Adrenal gland (tissue), 12 donors: Measurements from ENCODE around the gene S100A6. TPM values are rescaled to one million over a fixed set of nuclear protein-coding genes. Genes with fewer than 3 reads are reported as not detected.

Experiments used
- DNase-seq, 7 donors: peaks; one replicate each; pipeline ENCODE4 v3.0.0-alpha.2; 2019 to 2020
- H3K27ac ChIP-seq, 5 donors: fragments of 200-600 bp; sonication (generic) in 4 of 5; 1 replicate in 3 of 5; 2 replicates in 2 of 5; pipeline versions ENCODE4 v1.5.1 to v1.8.0; 2016 to 2020; ENCODE audit warnings: mild to moderate bottlenecking in 1 of 5
- H3K27me3 ChIP-seq: fragments of 200-600 bp; 2 replicates; pipeline ENCODE4 v1.8.0; 2021
- H3K36me3 ChIP-seq, 2 donors: fragments of 200-600 bp; replicated peaks in 1 of 2; 1 replicate in 1 of 2; 2 replicates in 1 of 2; pipeline versions ENCODE4 v1.5.1 to v1.8.0; 2018 to 2022
- H3K4me1 ChIP-seq, 2 donors: fragments of 200-600 bp; replicated peaks in 1 of 2; 1 replicate in 1 of 2; 2 replicates in 1 of 2; pipeline versions ENCODE4 v1.5.1 to v1.8.0; 2018 to 2021
- H3K4me3 ChIP-seq, 4 donors: fragments of 200-600 bp; sonication (generic) in 3 of 4; one replicate each; pipeline ENCODE4 v1.5.1; 2016 to 2018
- H3K9me3 ChIP-seq, 3 donors: fragments of 200-600 bp; sonication (generic) in 1 of 3; replicated peaks in 1 of 3; 1 replicate in 2 of 3; 2 replicates in 1 of 3; pipeline versions ENCODE4 v1.5.1 to v1.8.0; 2016 to 2021
- POLR2A ChIP-seq, 2 donors: fragments of 450-650 bp; IDR thresholded peaks; one replicate each; pipeline ENCODE4 v1.6.1; 2017; ENCODE audit warnings: antibody characterized with exemption in 2 of 2, mild to moderate bottlenecking in 2 of 2, moderate library complexity in 1 of 2
- WGBS, 4 donors: extraction: QIAGEN DNeasy Blood & Tissue Kit in 2 of 4; methylation state at CpG; one replicate each; pipeline versions ENCODE4 v1.1.5 to v1.1.7; 2013 to 2017; 5-methylcytosine and 5-hydroxymethylcytosine counted together
- intact Hi-C, 2 donors: fragments of 100-400 bp; cut with DNase I; formaldehyde crosslinking; loops; one replicate each; pipeline versions ENCODE4 v1.14.1 to v1.15.0; 2022 to 2023
- polyA plus RNA-seq, 3 donors: library from polyadenylated mRNA; stranded (reverse); fragments of 200-250 nt in 2 of 3; fragments of 350-450 nt in 1 of 3; fragmentation: Illumina TruSeq in 1 of 3; extraction: RNeasy Lipid Tissue Mini Kit (QIAGEN cat#74804) in 1 of 3; gene quantifications; one replicate each; pipeline ENCODE4 v1.2.3, GENCODE V29; 2013 to 2014
- total RNA-seq, 9 donors: library from RNA; depleted of rRNA in 4 of 9; stranded (reverse); fragments of >200 nt in 4 of 9; fragments of 120-200 nt in 1 of 9; fragmentation: NEBNext Ultra II Directional in 1 of 9; extraction: Animal tissue kit (Norgen Biotek cat#: 25700) in 1 of 9; gene quantifications; one replicate each; pipeline versions ENCODE4 v1.1.0 to v1.2.4, GENCODE V29; 2013 to 2023
- TF ChIP-seq, protein P1 (sequence below), 6 experiments: fragments of 450-650 bp in 4 of 6; fragments of 200-600 bp in 2 of 6; sonication (generic) in 1 of 6; IDR thresholded peaks; 1 replicate in 5 of 6; 2 replicates in 1 of 6; pipeline versions ENCODE4 v1.5.1 to v1.8.0; 2016 to 2021; ENCODE audit warnings: antibody characterized with exemption in 6 of 6, mild to moderate bottlenecking in 2 of 6, moderate library complexity in 1 of 6
- donor health status: healthy with polysubstance abuse.
- donor health status: Bipolar disorder and iron deficiency.
- donor health status: DM: yes; HTN: yes; CAD: no.
- donor health status: DM: no; HTN: no; CAD: no.
- donor health status: DM: no; HTN: no; CAD: no.
- donor health status: DM: yes; HTN: yes; CAD: no.

The S100A6 gene
- total and polyA plus RNA-seq, 12 donors = 39.4 to 4,129 (median 372) TPM

DNA sequence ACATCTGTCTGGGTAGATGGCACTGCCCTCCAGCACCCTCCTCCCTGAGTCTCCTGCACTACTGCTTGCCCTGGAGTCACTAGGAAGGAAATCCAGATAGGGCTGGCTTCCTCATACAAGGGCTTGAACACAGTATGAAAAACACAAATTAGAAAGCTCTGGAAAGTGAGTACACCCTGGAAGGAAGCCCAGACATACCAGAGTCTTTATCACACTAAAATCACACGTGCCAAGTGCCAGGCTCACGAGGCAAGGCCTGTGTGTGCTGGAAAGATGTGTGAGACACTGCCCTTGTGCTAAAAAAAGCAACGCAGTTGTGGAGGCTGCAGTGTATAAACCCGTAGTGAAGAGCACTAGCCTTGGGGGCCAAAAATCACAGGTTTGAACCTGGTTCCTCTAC lies 47.1 kb downstream of the S100A6 start:
- Histone ChIP-seq H3K27ac (peak overlapping the region in 4 of 5 donors; percentile 17 to 84 (median 62)), H3K9me3 (no peaks in the 10 kb centered on the region), H3K4me3 (no peak overlapping the region), H3K36me3 (no peaks in the 10 kb centered on the region), H3K4me1 (peaks cover 0 to 20% of the 10 kb centered on the region in 2 donors), H3K27me3 (no peaks in the 10 kb centered on the region)
- peak; percentile 66 to 88 (median 86) for DNase-seq
- intact Hi-C loops = no loop called here
- WGBS, 4 donors = 14 to 24% (median 20%) methylated on average over 4 of the region's 4 CpGs
- TF ChIP-seq, protein P1, sequence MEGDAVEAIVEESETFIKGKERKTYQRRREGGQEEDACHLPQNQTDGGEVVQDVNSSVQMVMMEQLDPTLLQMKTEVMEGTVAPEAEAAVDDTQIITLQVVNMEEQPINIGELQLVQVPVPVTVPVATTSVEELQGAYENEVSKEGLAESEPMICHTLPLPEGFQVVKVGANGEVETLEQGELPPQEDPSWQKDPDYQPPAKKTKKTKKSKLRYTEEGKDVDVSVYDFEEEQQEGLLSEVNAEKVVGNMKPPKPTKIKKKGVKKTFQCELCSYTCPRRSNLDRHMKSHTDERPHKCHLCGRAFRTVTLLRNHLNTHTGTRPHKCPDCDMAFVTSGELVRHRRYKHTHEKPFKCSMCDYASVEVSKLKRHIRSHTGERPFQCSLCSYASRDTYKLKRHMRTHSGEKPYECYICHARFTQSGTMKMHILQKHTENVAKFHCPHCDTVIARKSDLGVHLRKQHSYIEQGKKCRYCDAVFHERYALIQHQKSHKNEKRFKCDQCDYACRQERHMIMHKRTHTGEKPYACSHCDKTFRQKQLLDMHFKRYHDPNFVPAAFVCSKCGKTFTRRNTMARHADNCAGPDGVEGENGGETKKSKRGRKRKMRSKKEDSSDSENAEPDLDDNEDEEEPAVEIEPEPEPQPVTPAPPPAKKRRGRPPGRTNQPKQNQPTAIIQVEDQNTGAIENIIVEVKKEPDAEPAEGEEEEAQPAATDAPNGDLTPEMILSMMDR (IDR thresholded peaks at IDR 0.05) = no peak
- TF ChIP-seq POLR2A (IDR thresholded peaks at IDR 0.05) = peak in 1 of 2 donors; percentile 24

DNA sequence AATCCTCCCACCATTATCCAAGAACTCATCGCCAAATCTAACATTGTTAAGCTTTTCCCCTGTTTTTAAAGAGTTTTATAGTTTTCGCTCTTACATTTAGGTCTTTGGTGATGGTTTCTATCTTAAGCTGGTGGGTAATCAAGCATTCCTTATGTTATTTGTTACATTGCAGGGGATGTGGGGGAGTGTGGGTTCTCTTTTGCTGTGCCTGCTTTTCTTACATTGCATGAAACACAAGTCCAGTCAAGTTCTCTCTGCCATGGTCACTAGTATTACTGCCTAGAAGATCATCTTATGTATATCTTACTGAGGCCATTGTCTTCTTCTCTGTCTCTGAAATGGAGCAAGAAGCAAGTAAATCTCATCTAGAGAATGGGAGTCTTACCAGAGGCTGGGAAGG lies 48.1 kb downstream of the S100A6 start:
- TF ChIP-seq, protein P1 (IDR thresholded peaks at IDR 0.05) = no peak
- no peak for TF ChIP-seq POLR2A (IDR thresholded peaks at IDR 0.05)
- WGBS, 4 donors = 94 to 98% (median 96%) methylated on average over 2 of the region's 2 CpGs
- Histone ChIP-seq H3K4me1 (peaks cover 0 to 20% of the 10 kb centered on the region in 2 donors), H3K4me3 (no peak overlapping the region), H3K36me3 (no peaks in the 10 kb centered on the region), H3K27ac (no peak overlapping the region), H3K9me3 (no peaks in the 10 kb centered on the region), H3K27me3 (no peaks in the 10 kb centered on the region)
- intact Hi-C loops = no loop called here
- no peak for DNase-seq

DNA sequence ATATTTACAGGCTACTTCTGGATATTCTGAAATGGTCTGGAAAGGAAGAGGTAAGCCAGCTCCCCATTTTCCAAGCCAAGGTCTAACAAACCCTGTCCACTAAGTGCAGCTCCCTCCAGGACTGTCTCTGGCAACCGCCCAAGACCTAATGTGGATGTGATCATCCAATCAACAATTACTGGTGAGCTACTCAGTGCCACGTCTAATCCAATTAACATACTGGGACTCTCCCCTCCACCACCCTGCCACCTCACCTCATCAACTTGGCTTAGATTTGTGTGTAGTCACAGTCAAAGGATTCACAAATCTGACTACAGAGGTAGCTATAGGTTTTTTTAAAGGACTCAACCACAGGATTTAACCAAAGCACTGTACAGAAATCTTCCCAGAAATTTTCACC lies 49.9 kb downstream of the S100A6 start:
- peak in 1 of 7 donors; percentile 74 for DNase-seq
- TF ChIP-seq POLR2A (IDR thresholded peaks at IDR 0.05) = no peak
- TF ChIP-seq, protein P1 (IDR thresholded peaks at IDR 0.05) = no peak
- WGBS, 4 donors = 67 to 88% (median 71%) methylated on average over 2 of the region's 2 CpGs
- intact Hi-C loops = no loop called here
- Histone ChIP-seq H3K36me3 (no peaks in the 10 kb centered on the region), H3K4me1 (peaks cover 0 to 13% of the 10 kb centered on the region in 2 donors), H3K27me3 (no peaks in the 10 kb centered on the region), H3K27ac (no peak overlapping the region), H3K4me3 (no peak overlapping the region), H3K9me3 (no peaks in the 10 kb centered on the region)

Other genes starting within 250 kb of the S100A6 start
- not detected for gene PGLYRP3, start 223.0 kb downstream of the S100A6 start, total RNA-seq
- not detected for gene PGLYRP3, start 223.0 kb downstream of the S100A6 start, polyA plus RNA-seq
- gene PGLYRP4, start 187.2 kb downstream of the S100A6 start, total RNA-seq = not detected
- gene PGLYRP4, start 187.2 kb downstream of the S100A6 start, polyA plus RNA-seq = not detected
- 100 to 1,000 TPM in 6 of 9 donors, 10 to 100 TPM in 3; 30.6 to 544 (median 165) TPM for gene S100A9, start 178.1 kb downstream of the S100A6 start, total RNA-seq
- gene S100A9, start 178.1 kb downstream of the S100A6 start, polyA plus RNA-seq = 100 to 1,000 TPM in 2 of 3 donors, 10 to 100 TPM in 1; 73.9 to 228 (median 151) TPM
- 1 to 10 TPM in 6 of 9 donors, not detected in 3; 1.1 to 4.6 (median 1.6) TPM for gene S100A12, start 160.4 kb downstream of the S100A6 start, total RNA-seq
- gene S100A12, start 160.4 kb downstream of the S100A6 start, polyA plus RNA-seq = 1 to 10 TPM; 4.7 to 9.1 (median 5.9) TPM
- gene S100A8, start 144.9 kb downstream of the S100A6 start, total RNA-seq = 100 to 1,000 TPM in 2 of 9 donors, 10 to 100 TPM in 6, 1 to 10 TPM in 1; 3.4 to 257 (median 55.0) TPM
- 100 to 1,000 TPM in 2 of 3 donors, 10 to 100 TPM in 1; 27.6 to 231 (median 164) TPM for gene S100A8, start 144.9 kb downstream of the S100A6 start, polyA plus RNA-seq
- not detected for gene S100A7A, start 119.5 kb downstream of the S100A6 start, total RNA-seq
- gene S100A7A, start 119.5 kb downstream of the S100A6 start, polyA plus RNA-seq = not detected
- gene S100A7, start 75.3 kb downstream of the S100A6 start, total RNA-seq = not detected
- not detected for gene S100A7, start 75.3 kb downstream of the S100A6 start, polyA plus RNA-seq
- under 1 TPM in 1 of 9 donors, not detected in 8; 0.17 TPM for gene S100A5, start 4.9 kb upstream of the S100A6 start, total RNA-seq
- not detected for gene S100A5, start 4.9 kb upstream of the S100A6 start, polyA plus RNA-seq
- 100 to 1,000 TPM in 4 of 9 donors, 10 to 100 TPM in 4, 1 to 10 TPM in 1; 7.9 to 291 (median 88.0) TPM for gene S100A4, start 9.8 kb upstream of the S100A6 start, total RNA-seq
- 100 to 1,000 TPM in 2 of 3 donors, 10 to 100 TPM in 1; 26.7 to 742 (median 455) TPM for gene S100A4, start 9.8 kb upstream of the S100A6 start, polyA plus RNA-seq
- gene S100A3, start 13.3 kb upstream of the S100A6 start, total RNA-seq = 1 to 10 TPM in 2 of 9 donors, under 1 TPM in 3, not detected in 4; 0.28 to 2.9 (median 0.54) TPM
- 1 to 10 TPM in 2 of 3 donors, not detected in 1; 1.9 to 3.8 TPM for gene S100A3, start 13.3 kb upstream of the S100A6 start, polyA plus RNA-seq
- gene S100A2, start 29.9 kb upstream of the S100A6 start, total RNA-seq = 10 to 100 TPM in 1 of 9 donors, 1 to 10 TPM in 5, under 1 TPM in 2, not detected in 1; 0.31 to 44.1 (median 1.2) TPM
- gene S100A2, start 29.9 kb upstream of the S100A6 start, polyA plus RNA-seq = 1 to 10 TPM in 2 of 3 donors, under 1 TPM in 1; 0.48 to 4.2 (median 3.8) TPM
- 100 to 1,000 TPM in 2 of 9 donors, 10 to 100 TPM in 7; 26.2 to 126 (median 71.3) TPM for gene S100A16, start 77.1 kb upstream of the S100A6 start, total RNA-seq
- 100 to 1,000 TPM in 1 of 3 donors, 10 to 100 TPM in 2; 61.5 to 128 (median 95.3) TPM for gene S100A16, start 77.1 kb upstream of the S100A6 start, polyA plus RNA-seq
- gene S100A14, start 80.3 kb upstream of the S100A6 start, total RNA-seq = under 1 TPM in 3 of 9 donors, not detected in 6; 0.32 to 0.90 (median 0.53) TPM
- 1 to 10 TPM in 1 of 3 donors, under 1 TPM in 1, not detected in 1; 0.88 to 2.2 TPM for gene S100A14, start 80.3 kb upstream of the S100A6 start, polyA plus RNA-seq
- gene S100A13, start 91.5 kb upstream of the S100A6 start, total RNA-seq = 100 to 1,000 TPM in 7 of 9 donors, 10 to 100 TPM in 2; 57.6 to 289 (median 126) TPM
- gene S100A13, start 91.5 kb upstream of the S100A6 start, polyA plus RNA-seq = 100 to 1,000 TPM; 185 to 266 (median 235) TPM
- gene S100A1, start 92.4 kb upstream of the S100A6 start, total RNA-seq = 1 to 10 TPM in 3 of 9 donors, under 1 TPM in 2, not detected in 4; 0.55 to 3.8 (median 1.8) TPM
- 10 to 100 TPM in 2 of 3 donors, 1 to 10 TPM in 1; 1.1 to 12.3 (median 10.9) TPM for gene S100A1, start 92.4 kb upstream of the S100A6 start, polyA plus RNA-seq
- 10 to 100 TPM; 35.5 to 74.9 (median 55.7) TPM for gene CHTOP, start 98.1 kb upstream of the S100A6 start, total RNA-seq
- gene CHTOP, start 98.1 kb upstream of the S100A6 start, polyA plus RNA-seq = 10 to 100 TPM; 59.1 to 83.3 (median 71.2) TPM
- gene SNAPIN, start 122.7 kb upstream of the S100A6 start, total RNA-seq = 100 to 1,000 TPM in 3 of 9 donors, 10 to 100 TPM in 6; 48.3 to 176 (median 79.4) TPM
- 10 to 100 TPM; 37.7 to 50.8 (median 40.6) TPM for gene SNAPIN, start 122.7 kb upstream of the S100A6 start, polyA plus RNA-seq
- gene ILF2, start 135.0 kb upstream of the S100A6 start, total RNA-seq = 100 to 1,000 TPM in 6 of 9 donors, 10 to 100 TPM in 3; 77.7 to 249 (median 107) TPM
- 100 to 1,000 TPM in 1 of 3 donors, 10 to 100 TPM in 2; 42.2 to 397 (median 45.6) TPM for gene ILF2, start 135.0 kb upstream of the S100A6 start, polyA plus RNA-seq
- gene NPR1, start 142.7 kb upstream of the S100A6 start, total RNA-seq = 10 to 100 TPM in 8 of 9 donors, 1 to 10 TPM in 1; 7.9 to 29.3 (median 19.3) TPM
- gene NPR1, start 142.7 kb upstream of the S100A6 start, polyA plus RNA-seq = 10 to 100 TPM; 10.4 to 47.9 (median 39.4) TPM
- gene INTS3, start 192.1 kb upstream of the S100A6 start, total RNA-seq = 10 to 100 TPM; 40.7 to 88.1 (median 54.3) TPM
- 100 to 1,000 TPM in 2 of 3 donors, 10 to 100 TPM in 1; 60.2 to 148 (median 114) TPM for gene INTS3, start 192.1 kb upstream of the S100A6 start, polyA plus RNA-seq
- gene SLC27A3, start 239.4 kb upstream of the S100A6 start, total RNA-seq = 10 to 100 TPM in 7 of 9 donors, 1 to 10 TPM in 2; 9.5 to 25.4 (median 14.1) TPM
- gene SLC27A3, start 239.4 kb upstream of the S100A6 start, polyA plus RNA-seq = 10 to 100 TPM; 11.7 to 85.0 (median 62.3) TPM